Uterus (tissue), 4 donors: ENCODE results near the gene S100A3. TPM values are rescaled to one million over a fixed set of nuclear protein-coding genes. Genes with fewer than 3 reads are reported as not detected.

Source experiments
- DNase-seq, 2 donors: peaks; one replicate each; pipeline ENCODE4 v3.0.0-alpha.2; 2019 to 2020
- H3K27ac ChIP-seq, 2 donors: fragments of 200-600 bp; sonication (generic); 1 replicate in 1 of 2; 2 replicates in 1 of 2; pipeline ENCODE4 v1.5.1; 2016 to 2018
- H3K27me3 ChIP-seq, 2 donors: fragments of 200-600 bp; sonication (generic); one replicate each; pipeline ENCODE4 v1.5.1; 2018 to 2019; ENCODE audit warnings: control low read depth in 1 of 2
- H3K36me3 ChIP-seq, 2 donors: fragments of 200-600 bp; sonication (generic); one replicate each; pipeline ENCODE4 v1.5.1; 2019; ENCODE audit warnings: control low read depth in 1 of 2
- H3K4me1 ChIP-seq, 2 donors: fragments of 200-600 bp; sonication (generic); one replicate each; pipeline ENCODE4 v1.5.1; 2018 to 2019; ENCODE audit warnings: control low read depth in 1 of 2
- H3K4me3 ChIP-seq, 2 donors: fragments of 200-600 bp; sonication (generic); 1 replicate in 1 of 2; 2 replicates in 1 of 2; pipeline ENCODE4 v1.5.1; 2018 to 2019; ENCODE audit warnings: mild to moderate bottlenecking in 1 of 2
- H3K9me3 ChIP-seq, 2 donors: fragments of 200-600 bp; sonication (generic); one replicate each; pipeline ENCODE4 v1.5.1; 2019; ENCODE audit warnings: control low read depth in 1 of 2
- CTCF ChIP-seq, 4 experiments: fragments of 200-600 bp in 2 of 4; fragments of 450-650 bp in 2 of 4; sonication (generic) in 2 of 4; IDR thresholded peaks; one replicate each; pipeline ENCODE4 v1.5.1; 2016 to 2019; ENCODE audit warnings: antibody characterized with exemption in 4 of 4, mild to moderate bottlenecking in 2 of 4, moderate library complexity in 1 of 4
- POLR2A ChIP-seq, 2 donors: fragments of 450-650 bp; IDR thresholded peaks; one replicate each; pipeline ENCODE4 v1.6.1; 2016; ENCODE audit warnings: antibody characterized with exemption in 2 of 2, mild to moderate bottlenecking in 1 of 2, moderate library complexity in 1 of 2
- intact Hi-C: fragments of 100-400 bp; cut with DNase I; formaldehyde crosslinking; loops from one replicate; pipeline ENCODE4 v1.15.1; 2023; ENCODE audit warnings: low total_unique reads
- total RNA-seq, 4 donors: library from RNA; depleted of rRNA in 3 of 4; stranded (reverse); fragments of >200 nt in 3 of 4; gene quantifications; one replicate each; pipeline versions ENCODE4 v1.1.0 to v1.2.4, GENCODE V29; 2014 to 2023
- donor health status: DM: yes; HTN: yes; CAD: no.

The S100A3 gene
- total RNA-seq, 4 donors from 2014 or later = 1.2 to 3.7 TPM; not detected in 2

- Histone ChIP-seq H3K27ac (peak overlapping the region; percentile 99 to 100), H3K27me3 (no peaks in the 10 kb centered on the region), H3K4me3 (peak overlapping the region; percentile 82 to 96), H3K4me1 (peaks cover 0 to 3% of the 10 kb centered on the region in 2 donors), H3K36me3 (no peaks in the 10 kb centered on the region), H3K9me3 (no peaks in the 10 kb centered on the region)
- no peak for DNase-seq
- intact Hi-C loops = no loop called here
- TF ChIP-seq CTCF (IDR thresholded peaks at IDR 0.05) (no peak), POLR2A (IDR thresholded peaks at IDR 0.05) (no peak)
These were observed 12.2 kb downstream of the S100A3 start for GRCh38 chr1:153536671-153537375.

- Histone ChIP-seq H3K36me3 (no peaks in the 10 kb centered on the region), H3K4me1 (peaks cover 3 to 4% of the 10 kb centered on the region in 2 donors), H3K9me3 (no peaks in the 10 kb centered on the region), H3K4me3 (peak overlapping the region; percentile 82 to 96), H3K27me3 (no peaks in the 10 kb centered on the region), H3K27ac (peak overlapping the region; percentile 99 to 100)
- intact Hi-C loops = no loop called here
- DNase-seq = peak; percentile 91 to 92
- TF ChIP-seq POLR2A (IDR thresholded peaks at IDR 0.05) = peak; percentile 31 to 94
- TF ChIP-seq CTCF (IDR thresholded peaks at IDR 0.05) = peak in 1 of 4 experiments; percentile 9
These were observed 12.9 kb downstream of the S100A3 start for GRCh38 chr1:153536012-153536670.

- Histone ChIP-seq H3K27me3 (no peaks in the 10 kb centered on the region), H3K9me3 (no peaks in the 10 kb centered on the region), H3K36me3 (no peaks in the 10 kb centered on the region), H3K4me1 (peaks cover 3 to 4% of the 10 kb centered on the region in 2 donors), H3K27ac (peak within 1 kb of the TSS; percentile 99 to 100), H3K4me3 (peak within 1 kb of the TSS; percentile 82 to 96)
- intact Hi-C loops = no loop called here
- DNase-seq = peak; percentile 72 to 81
- TF ChIP-seq CTCF (IDR thresholded peaks at IDR 0.05) (peak in 1 of 4 experiments; percentile 25), POLR2A (IDR thresholded peaks at IDR 0.05) (peak in 1 of 2 donors; percentile 32)
These were observed 13.6 kb downstream of the S100A3 start, which contains the start of gene S100A6 for GRCh38 chr1:153535242-153536011. Gene S100A6, minus strand, starts transcription at chr1:153535991. Its CDS starts 652 bp downstream, at chr1:153535339.

GRCh38 chr1:153534925-153535241, 14.2 kb downstream of the S100A3 start:
- Histone ChIP-seq H3K4me3 (peak overlapping the region; percentile 82 to 96), H3K27ac (peak overlapping the region; percentile 99 to 100), H3K36me3 (no peaks in the 10 kb centered on the region), H3K4me1 (peaks cover 3 to 4% of the 10 kb centered on the region in 2 donors), H3K27me3 (no peaks in the 10 kb centered on the region), H3K9me3 (no peaks in the 10 kb centered on the region)
- DNase-seq = no peak
- TF ChIP-seq CTCF (IDR thresholded peaks at IDR 0.05) = no peak
- no peak for TF ChIP-seq POLR2A (IDR thresholded peaks at IDR 0.05)
- intact Hi-C loops = no loop called here
